ENCODE measurements around the gene TMEM255B.
"Not testable (repeated sequence)": the region's sequence is repeated elsewhere in the genome, so short reads cannot be mapped to it uniquely, and the experiment has no call there.

TMEM255B gene

GRCh38 chr13:113785051-113786010 is 26.3 kb downstream of the TMEM255B start:
- DNase-seq (ENCODE audit: low read depth in 1 of 2, low spot score in 1 of 2), result no peak

- no peak for DNase-seq (ENCODE audit: low read depth in 1 of 2, low spot score in 1 of 2)
Measured at GRCh38 chr13:113786262-113786841, 27.3 kb downstream of the TMEM255B start.

- no peak for DNase-seq (ENCODE audit: low read depth in 1 of 2, low spot score in 1 of 2)
Measured at GRCh38 chr13:113787694-113788093, 28.7 kb downstream of the TMEM255B start.

GRCh38 chr13:113788413-113789135 is 29.5 kb downstream of the TMEM255B start:
- no peak for DNase-seq (ENCODE audit: low read depth in 1 of 2, low spot score in 1 of 2)

GRCh38 chr13:113789167-113789566 is 30.1 kb downstream of the TMEM255B start:
- no peak for DNase-seq (ENCODE audit: low read depth in 1 of 2, low spot score in 1 of 2)

- not testable (repeated sequence) for DNase-seq (ENCODE audit: low read depth in 1 of 2, low spot score in 1 of 2)
Measured at GRCh38 chr13:113789931-113790330, 30.9 kb downstream of the TMEM255B start.

- no peak for DNase-seq (ENCODE audit: low read depth in 1 of 2, low spot score in 1 of 2)
Measured at GRCh38 chr13:113791226-113791625, 32.2 kb downstream of the TMEM255B start.

GRCh38 chr13:113791761-113792160 is 32.7 kb downstream of the TMEM255B start:
- DNase-seq (ENCODE audit: low read depth in 1 of 2, low spot score in 1 of 2), result no peak

GRCh38 chr13:113792236-113792770 is 33.3 kb downstream of the TMEM255B start:
- no peak for DNase-seq (ENCODE audit: low read depth in 1 of 2, low spot score in 1 of 2)

- no peak for DNase-seq (ENCODE audit: low read depth in 1 of 2, low spot score in 1 of 2)
Measured at GRCh38 chr13:113792886-113793717, 34.1 kb downstream of the TMEM255B start.

GRCh38 chr13:113793718-113794085 is 34.7 kb downstream of the TMEM255B start:
- DNase-seq (ENCODE audit: low read depth in 1 of 2, low spot score in 1 of 2), result no peak

GRCh38 chr13:113794086-113794485 is 35.1 kb downstream of the TMEM255B start:
- DNase-seq (ENCODE audit: low read depth in 1 of 2, low spot score in 1 of 2), result no peak

- DNase-seq (ENCODE audit: low read depth in 1 of 2, low spot score in 1 of 2), result no peak
Measured at GRCh38 chr13:113794764-113795173, 35.7 kb downstream of the TMEM255B start.

GRCh38 chr13:113795362-113795761 is 36.3 kb downstream of the TMEM255B start:
- not testable (repeated sequence) for DNase-seq (ENCODE audit: low read depth in 1 of 2, low spot score in 1 of 2)

GRCh38 chr13:113796211-113796963 is 37.4 kb downstream of the TMEM255B start:
- DNase-seq (ENCODE audit: low read depth in 1 of 2, low spot score in 1 of 2), result no peak

GRCh38 chr13:113796964-113797676 is 38.1 kb downstream of the TMEM255B start:
- DNase-seq (ENCODE audit: low read depth in 1 of 2, low spot score in 1 of 2), result no peak

GRCh38 chr13:113798200-113798811 is 39.3 kb downstream of the TMEM255B start:
- DNase-seq (ENCODE audit: low read depth in 1 of 2, low spot score in 1 of 2), result no peak

GRCh38 chr13:113800576-113800926 is 41.5 kb downstream of the TMEM255B start:
- no peak for DNase-seq (ENCODE audit: low read depth in 1 of 2, low spot score in 1 of 2)

All from stimulated activated CD4-positive, alpha-beta T cell treated with anti-CD3 and anti-CD28 coated beads, Interleukin-15, amount 100 ng/mL, for 1 hour (primary cell).